ENCODE measurements around the gene CHST11.
A peak's percentile ranks its signal among the peaks of the same experiment; 100 is the strongest.

Gene CHST11

GRCh38 chr12:104694711-104695110, 238.0 kb downstream of the CHST11 start:
- DNase-seq (ENCODE audit: low read depth, low spot score): no peak

- DNase-seq (ENCODE audit: low read depth, low spot score): peak; percentile 96
Observed at GRCh38 chr12:104695453-104696148, 238.9 kb downstream of the CHST11 start.

GRCh38 chr12:104697186-104697585, 240.4 kb downstream of the CHST11 start:
- no peak for DNase-seq (ENCODE audit: low read depth, low spot score)

- DNase-seq (ENCODE audit: low read depth, low spot score): no peak
Observed at GRCh38 chr12:104698871-104699270, 242.1 kb downstream of the CHST11 start.

- DNase-seq (ENCODE audit: low read depth, low spot score): no peak
Observed at GRCh38 chr12:104699489-104700190, 242.9 kb downstream of the CHST11 start.

- no peak for DNase-seq (ENCODE audit: low read depth, low spot score)
Observed at GRCh38 chr12:104700324-104700723, 243.6 kb downstream of the CHST11 start.

GRCh38 chr12:104701301-104701700, 244.6 kb downstream of the CHST11 start:
- DNase-seq (ENCODE audit: low read depth, low spot score): no peak

GRCh38 chr12:104701756-104702155, 245.0 kb downstream of the CHST11 start:
- no peak for DNase-seq (ENCODE audit: low read depth, low spot score)

GRCh38 chr12:104702565-104703139, 245.9 kb downstream of the CHST11 start:
- no peak for DNase-seq (ENCODE audit: low read depth, low spot score)

- no peak for DNase-seq (ENCODE audit: low read depth, low spot score)
Observed at GRCh38 chr12:104703372-104703771, 246.6 kb downstream of the CHST11 start.

- DNase-seq (ENCODE audit: low read depth, low spot score): no peak
Observed at GRCh38 chr12:104704224-104704779, 247.6 kb downstream of the CHST11 start.

- no peak for DNase-seq (ENCODE audit: low read depth, low spot score)
Observed at GRCh38 chr12:104707194-104707593, 250.4 kb downstream of the CHST11 start.

- no peak for DNase-seq (ENCODE audit: low read depth, low spot score)
Observed at GRCh38 chr12:104707794-104708558, 251.2 kb downstream of the CHST11 start.

- no peak for DNase-seq (ENCODE audit: low read depth, low spot score)
Observed at GRCh38 chr12:104708891-104709290, 252.1 kb downstream of the CHST11 start.

- DNase-seq (ENCODE audit: low read depth, low spot score): no peak
Observed at GRCh38 chr12:104709692-104710435, 253.1 kb downstream of the CHST11 start.

- no peak for DNase-seq (ENCODE audit: low read depth, low spot score)
Observed at GRCh38 chr12:104710940-104711689, 254.4 kb downstream of the CHST11 start.

- DNase-seq (ENCODE audit: low read depth, low spot score): no peak
Observed at GRCh38 chr12:104712477-104712876, 255.7 kb downstream of the CHST11 start.

- DNase-seq (ENCODE audit: low read depth, low spot score): no peak
Observed at GRCh38 chr12:104712968-104713367, 256.2 kb downstream of the CHST11 start.

- DNase-seq (ENCODE audit: low read depth, low spot score): no peak
Observed at GRCh38 chr12:104713444-104713843, 256.7 kb downstream of the CHST11 start.

- no peak for DNase-seq (ENCODE audit: low read depth, low spot score)
Observed at GRCh38 chr12:104714369-104714768, 257.6 kb downstream of the CHST11 start.

Measured in smooth muscle cell of the brain vasculature (primary cell).